ENCODE measurements around the gene RFPL1. TPM values are rescaled to one million over a fixed set of nuclear protein-coding genes. Genes with fewer than 3 reads are reported as not detected.

RFPL1 gene
- total RNA-seq, 1 experiment from 2014 or later, result not detected

- Histone ChIP-seq H2AFZ (no peak overlapping the region), H3F3A (ENCODE audit: insufficient read depth, low read depth) (no peaks in the 10 kb centered on the region), H3K27ac (no peak overlapping the region), H3K36me3 (ENCODE audit: low read depth) (no peaks in the 10 kb centered on the region), H3K4me1 (replicated peaks; ENCODE audit: insufficient read depth) (no peaks in the 10 kb centered on the region), H3K9me2 (ENCODE audit: insufficient read depth) (no peaks in the 10 kb centered on the region), H3K79me2 (ENCODE audit: low read depth) (no peaks in the 10 kb centered on the region), H4K20me1 (ENCODE audit: insufficient read depth) (no peaks in the 10 kb centered on the region), H3K4me2 (no peak overlapping the region), H3K27me3 (ENCODE audit: insufficient read depth, low read depth) (no peaks in the 10 kb centered on the region), H3K4me3 (no peak overlapping the region), H3K9me3 (ENCODE audit: insufficient read depth, low read depth) (no peaks in the 10 kb centered on the region)
- POLR2A ChIA-PET (ENCODE audit: unreplicated experiment), result no interaction called here
- no TSS peak for BruUV-seq (replicated peaks)
- DNase-seq, result no peak
- intact Hi-C loops (cut with micrococcal nuclease; ENCODE audit: unreplicated experiment), result no loop called here
- CTCF ChIA-PET, result no interaction called here
- TF ChIP-seq CTCF (conservative IDR thresholded peaks at IDR 0.05), result no peak
- TF ChIP-seq EZH2 (IDR thresholded peaks at IDR 0.05; ENCODE audit: low read depth), result no peak
Measured at GRCh38 chr22:29443452-29443851, 5.1 kb downstream of the RFPL1 start.

GRCh38 chr22:29443861-29444792 is 5.7 kb downstream of the RFPL1 start:
- H2AFZ ChIP-seq, result no peak overlapping the region
- no peaks in the 10 kb centered on the region for H3K79me2 ChIP-seq (ENCODE audit: low read depth)
- ChIA-PET CTCF (no interaction called here), POLR2A (ENCODE audit: unreplicated experiment) (no interaction called here)
- DNase-seq, result no peak
- no peaks in the 10 kb centered on the region for H4K20me1 ChIP-seq (ENCODE audit: insufficient read depth)
- no peaks in the 10 kb centered on the region for H3K27me3 ChIP-seq (ENCODE audit: insufficient read depth, low read depth)
- TF ChIP-seq CTCF (conservative IDR thresholded peaks at IDR 0.05) (no peak), EZH2 (IDR thresholded peaks at IDR 0.05; ENCODE audit: low read depth) (no peak)
- intact Hi-C loops (cut with micrococcal nuclease; ENCODE audit: unreplicated experiment), result no loop called here
- H3K9me3 ChIP-seq (ENCODE audit: insufficient read depth, low read depth), result no peaks in the 10 kb centered on the region
- no peak overlapping the region for H3K27ac ChIP-seq
- no peak overlapping the region for H3K4me3 ChIP-seq
- H3F3A ChIP-seq (ENCODE audit: insufficient read depth, low read depth), result no peaks in the 10 kb centered on the region
- no peaks in the 10 kb centered on the region for H3K4me1 ChIP-seq (replicated peaks; ENCODE audit: insufficient read depth)
- no peak overlapping the region for H3K4me2 ChIP-seq
- BruUV-seq (replicated peaks), result no TSS peak
- no peaks in the 10 kb centered on the region for H3K9me2 ChIP-seq (ENCODE audit: insufficient read depth)
- H3K36me3 ChIP-seq (ENCODE audit: low read depth), result no peaks in the 10 kb centered on the region

GRCh38 chr22:29445508-29445907 is 7.1 kb downstream of the RFPL1 start:
- CTCF ChIA-PET, result no interaction called here
- POLR2A ChIA-PET (ENCODE audit: unreplicated experiment), result no interaction called here
- Histone ChIP-seq H4K20me1 (ENCODE audit: insufficient read depth) (no peaks in the 10 kb centered on the region), H3K36me3 (ENCODE audit: low read depth) (no peaks in the 10 kb centered on the region), H3K9me3 (ENCODE audit: insufficient read depth, low read depth) (no peaks in the 10 kb centered on the region), H3K79me2 (ENCODE audit: low read depth) (no peaks in the 10 kb centered on the region), H3K4me2 (no peak overlapping the region), H3F3A (ENCODE audit: insufficient read depth, low read depth) (no peaks in the 10 kb centered on the region), H3K27me3 (ENCODE audit: insufficient read depth, low read depth) (no peaks in the 10 kb centered on the region), H3K4me1 (replicated peaks; ENCODE audit: insufficient read depth) (no peaks in the 10 kb centered on the region), H3K9me2 (ENCODE audit: insufficient read depth) (no peaks in the 10 kb centered on the region), H2AFZ (no peak overlapping the region), H3K4me3 (no peak overlapping the region), H3K27ac (no peak overlapping the region)
- intact Hi-C loops (cut with micrococcal nuclease; ENCODE audit: unreplicated experiment), result no loop called here
- no peak for DNase-seq
- BruUV-seq (replicated peaks), result no TSS peak
- no peak for TF ChIP-seq CTCF (conservative IDR thresholded peaks at IDR 0.05)
- TF ChIP-seq EZH2 (IDR thresholded peaks at IDR 0.05; ENCODE audit: low read depth), result no peak

Data from PC-9 (cell line).